Glutamatergic neuron (in vitro differentiated cells): ENCODE measurements around the gene IL10RB. TPM values are rescaled to one million over a fixed set of nuclear protein-coding genes. Genes with fewer than 3 reads are reported as not detected.

Experiments
- DNase-seq: peaks from one replicate; pipeline ENCODE4 v3.0.0; 2022
- H3K27ac Mint-ChIP-seq: one replicate; pipeline ENCODE4 v1.8.0; 2020; ENCODE audit warnings: mild to moderate bottlenecking, mixed read lengths, inconsistent platforms; ENCODE audit not compliant: unreplicated experiment
- H3K27me3 Mint-ChIP-seq: one replicate; pipeline ENCODE4 v1.8.0; 2020; ENCODE audit warnings: mild to moderate bottlenecking, moderate library complexity, mixed read lengths, inconsistent platforms; ENCODE audit not compliant: unreplicated experiment
- H3K36me3 Mint-ChIP-seq: one replicate; pipeline ENCODE4 v1.8.0; 2020; ENCODE audit warnings: mild to moderate bottlenecking, mixed read lengths, inconsistent platforms; ENCODE audit not compliant: unreplicated experiment
- H3K4me1 Mint-ChIP-seq: one replicate; pipeline ENCODE4 v1.8.0; 2020; ENCODE audit warnings: mild to moderate bottlenecking, low read depth, mixed read lengths, inconsistent platforms; ENCODE audit not compliant: unreplicated experiment
- H3K4me3 Mint-ChIP-seq: one replicate; pipeline ENCODE4 v1.8.0; 2020; ENCODE audit warnings: mild to moderate bottlenecking, mixed read lengths, inconsistent platforms; ENCODE audit not compliant: unreplicated experiment
- H3K9me3 Mint-ChIP-seq: one replicate; pipeline ENCODE4 v1.8.0; 2020; ENCODE audit warnings: mild to moderate bottlenecking, moderate library complexity, mixed read lengths, inconsistent platforms; ENCODE audit not compliant: unreplicated experiment
- CTCF ChIP-seq: fragments of 200-600 bp; sonication (generic); IDR thresholded peaks from one replicate; pipeline ENCODE4 v1.5.0; 2021; ENCODE audit not compliant: partially characterized antibody, unreplicated experiment
- total RNA-seq: library from RNA; stranded (reverse); fragmentation: NEBNext Ultra II Directional; extraction: Animal tissue kit (Norgen Biotek cat#: 25700); gene quantifications from one replicate; pipeline ENCODE4 v1.2.1, GENCODE V29; 2021; ENCODE audit not compliant: unreplicated experiment

Gene IL10RB
- total RNA-seq, 1 donor from 2014 or later, result 4.7 TPM

GRCh38 chr21:33308586-33309490, 42.7 kb downstream of the IL10RB start:
- DNase-seq, result no peak
- Mint-ChIP-seq H3K27ac (no peak overlapping the region), H3K36me3 (peaks cover 20% of the 10 kb centered on the region), H3K27me3 (peaks cover 5% of the 10 kb centered on the region), H3K4me1 (peaks cover 11% of the 10 kb centered on the region), H3K4me3 (no peak overlapping the region), H3K9me3 (peaks cover 6% of the 10 kb centered on the region)
- TF ChIP-seq CTCF, result no peak

GRCh38 chr21:33309778-33310177, 43.6 kb downstream of the IL10RB start:
- Mint-ChIP-seq H3K27ac (no peak overlapping the region), H3K27me3 (peaks cover 5% of the 10 kb centered on the region), H3K36me3 (peaks cover 21% of the 10 kb centered on the region), H3K4me3 (no peak overlapping the region), H3K4me1 (peaks cover 11% of the 10 kb centered on the region), H3K9me3 (peaks cover 6% of the 10 kb centered on the region)
- DNase-seq, result no peak
- no peak for TF ChIP-seq CTCF

DNA sequence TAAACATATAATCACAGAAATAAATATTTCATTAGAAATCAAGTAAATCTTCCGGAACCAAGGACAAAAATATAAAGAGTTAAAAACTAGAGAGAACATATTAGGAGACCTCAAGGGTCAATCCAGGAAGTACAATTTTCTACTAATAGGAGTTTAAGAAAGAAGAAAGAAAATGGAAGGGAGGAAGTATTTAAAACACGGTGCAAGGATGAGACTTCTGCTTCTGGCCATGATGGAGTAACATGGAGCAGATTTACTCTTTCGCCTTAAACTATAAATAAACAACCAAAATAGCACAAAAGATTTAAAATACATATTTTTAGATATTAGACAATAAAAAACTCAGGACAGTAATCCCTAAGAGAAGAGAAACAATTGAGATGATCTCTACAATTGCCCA, 46.0 kb downstream of the IL10RB start:
- Mint-ChIP-seq H3K9me3 (peaks cover under 1% of the 10 kb centered on the region), H3K36me3 (peaks cover 18% of the 10 kb centered on the region), H3K4me3 (no peak overlapping the region), H3K27ac (no peak overlapping the region), H3K27me3 (peaks cover 7% of the 10 kb centered on the region), H3K4me1 (peaks cover 8% of the 10 kb centered on the region)
- no peak for DNase-seq
- no peak for TF ChIP-seq CTCF

- no peaks in the 10 kb centered on the region for H3K9me3 Mint-ChIP-seq
- H3K27me3 Mint-ChIP-seq, result peaks cover 4% of the 10 kb centered on the region
- no peak for TF ChIP-seq CTCF
- DNase-seq, result no peak
- peaks cover 17% of the 10 kb centered on the region for H3K36me3 Mint-ChIP-seq
- H3K27ac Mint-ChIP-seq, result no peak overlapping the region
- H3K4me3 Mint-ChIP-seq, result no peak overlapping the region
- no peaks in the 10 kb centered on the region for H3K4me1 Mint-ChIP-seq
These were observed 47.0 kb downstream of the IL10RB start for GRCh38 chr21:33313183-33313582.

GRCh38 chr21:33313611-33314010, 47.4 kb downstream of the IL10RB start:
- H3K4me1 Mint-ChIP-seq, result no peaks in the 10 kb centered on the region
- H3K9me3 Mint-ChIP-seq, result no peaks in the 10 kb centered on the region
- DNase-seq, result no peak
- no peak overlapping the region for H3K27ac Mint-ChIP-seq
- peaks cover 17% of the 10 kb centered on the region for H3K36me3 Mint-ChIP-seq
- H3K4me3 Mint-ChIP-seq, result no peak overlapping the region
- no peak for TF ChIP-seq CTCF
- H3K27me3 Mint-ChIP-seq, result peaks cover 4% of the 10 kb centered on the region
